Epithelial cell of esophagus (primary cell): ENCODE measurements around the gene MACROD2.

ENCODE experiments used
- DNase-seq: peaks from one replicate; pipeline ENCODE4 v3.0.0; 2010; ENCODE audit warnings: low read depth
- H3K4me3 ChIP-seq: 2 replicates; pipeline ENCODE4 v1.5.1; 2011; ENCODE audit warnings: mild to moderate bottlenecking, low read length, control low read depth
- CTCF ChIP-seq: IDR thresholded peaks from 2 replicates; pipeline ENCODE4 v1.5.1; 2011; ENCODE audit warnings: low read depth, mild to moderate bottlenecking, low read length, control low read depth, inconsistent platforms; ENCODE audit not compliant: insufficient read depth; ENCODE audit errors: missing control alignments

Gene MACROD2

DNA sequence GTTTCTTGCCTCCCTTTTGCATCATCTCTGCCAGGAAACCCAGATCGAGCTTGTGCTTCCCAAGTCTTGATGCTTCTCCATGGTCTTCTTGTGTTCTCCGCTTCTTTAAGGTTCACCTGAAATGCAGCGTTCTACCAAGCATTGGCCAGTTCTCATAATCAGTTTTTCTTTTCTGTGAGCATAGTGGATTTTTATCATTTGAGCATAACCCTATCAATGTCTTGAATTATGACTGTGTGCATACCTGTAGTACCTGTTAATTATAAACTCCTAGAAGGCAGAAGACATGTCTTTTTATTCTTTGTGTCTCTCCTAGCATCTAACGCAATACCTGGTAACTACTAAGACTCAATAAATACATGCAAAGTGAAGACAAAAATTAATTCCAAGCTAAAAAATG, 1146.5 kb downstream of the MACROD2 start:
- no peak for DNase-seq
- no peak for TF ChIP-seq CTCF
- no peak overlapping the region for H3K4me3 ChIP-seq

GRCh38 chr20:15143478-15143877, 1148.2 kb downstream of the MACROD2 start:
- no peak for DNase-seq
- TF ChIP-seq CTCF: no peak
- H3K4me3 ChIP-seq: no peak overlapping the region

- no peak for DNase-seq
- H3K4me3 ChIP-seq: no peak overlapping the region
- TF ChIP-seq CTCF: no peak
These were observed 1149.6 kb downstream of the MACROD2 start for GRCh38 chr20:15144916-15145315.

DNA sequence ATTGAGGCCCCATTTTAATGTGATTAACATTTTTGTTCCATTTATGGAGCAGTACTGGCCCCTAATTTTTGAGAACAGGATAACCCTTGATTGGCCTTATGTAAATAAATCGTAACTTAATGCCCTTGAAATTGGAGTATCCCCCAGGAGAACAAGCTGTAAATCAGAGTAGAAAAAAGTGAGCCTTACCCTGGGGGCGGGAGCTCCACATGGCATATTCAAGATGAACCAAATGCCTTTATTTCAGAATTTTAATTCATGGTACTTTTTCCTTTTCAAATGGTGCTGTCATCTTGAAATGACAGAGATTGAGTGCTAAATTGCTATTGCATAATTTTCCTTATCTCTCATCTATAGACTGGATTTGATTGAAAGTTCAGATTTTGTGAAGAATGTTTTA, 1151.6 kb downstream of the MACROD2 start:
- no peak for TF ChIP-seq CTCF
- DNase-seq: no peak

GRCh38 chr20:15154070-15154469, 1158.8 kb downstream of the MACROD2 start:
- no peak overlapping the region for H3K4me3 ChIP-seq
- DNase-seq: peak; percentile 85
- TF ChIP-seq CTCF: no peak

More for the DNA sequence above, 1151.6 kb downstream of the MACROD2 start:
- H3K4me3 ChIP-seq: no peak overlapping the region

- H3K4me3 ChIP-seq: no peak overlapping the region
- no peak for TF ChIP-seq CTCF
- peak; percentile 79 for DNase-seq
These were observed 1160.6 kb downstream of the MACROD2 start for GRCh38 chr20:15155848-15156401.

DNA sequence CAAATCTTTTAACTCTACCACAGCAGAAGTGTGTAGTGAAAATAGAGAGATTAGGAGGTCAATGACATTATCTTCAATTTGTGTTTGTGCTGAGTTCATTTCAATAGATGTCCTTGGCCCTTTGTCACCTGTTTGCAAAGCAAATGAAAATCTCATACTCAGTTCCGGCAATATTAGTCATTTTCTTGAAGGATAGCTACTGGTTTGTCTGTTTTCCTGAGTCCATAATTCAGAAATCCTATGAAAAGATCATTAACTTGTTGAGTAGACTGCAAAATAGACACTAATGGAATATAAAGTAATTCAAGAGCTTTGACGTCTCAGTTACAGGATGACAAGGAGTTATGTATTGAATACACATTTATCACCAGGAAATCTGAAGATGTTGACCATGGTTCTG, 1163.2 kb downstream of the MACROD2 start:
- no peak for TF ChIP-seq CTCF
- H3K4me3 ChIP-seq: no peak overlapping the region
- DNase-seq: no peak
